Midbrain (tissue), 1 donor: Measurements from ENCODE around the gene CCDC3.
"Not testable (repeated sequence)": the region's sequence is repeated elsewhere in the genome, so short reads cannot be mapped to it uniquely, and the experiment has no call there.

ENCODE experiments used
- DNase-seq: peaks from one replicate; lab custom pipeline; 2025; lab: John Stamatoyannopoulos, UW

CCDC3 gene

GRCh38 chr10:13001041-13001886 is at the start of gene CCDC3:
CCDC3 (minus strand) TSS chr10:13001713; CDS start chr10:13001570, 143 bp downstream.
- no peak for DNase-seq

- DNase-seq, result no peak
Measured at GRCh38 chr10:13051126-13051694, 49.7 kb upstream of the CCDC3 start.

DNA sequence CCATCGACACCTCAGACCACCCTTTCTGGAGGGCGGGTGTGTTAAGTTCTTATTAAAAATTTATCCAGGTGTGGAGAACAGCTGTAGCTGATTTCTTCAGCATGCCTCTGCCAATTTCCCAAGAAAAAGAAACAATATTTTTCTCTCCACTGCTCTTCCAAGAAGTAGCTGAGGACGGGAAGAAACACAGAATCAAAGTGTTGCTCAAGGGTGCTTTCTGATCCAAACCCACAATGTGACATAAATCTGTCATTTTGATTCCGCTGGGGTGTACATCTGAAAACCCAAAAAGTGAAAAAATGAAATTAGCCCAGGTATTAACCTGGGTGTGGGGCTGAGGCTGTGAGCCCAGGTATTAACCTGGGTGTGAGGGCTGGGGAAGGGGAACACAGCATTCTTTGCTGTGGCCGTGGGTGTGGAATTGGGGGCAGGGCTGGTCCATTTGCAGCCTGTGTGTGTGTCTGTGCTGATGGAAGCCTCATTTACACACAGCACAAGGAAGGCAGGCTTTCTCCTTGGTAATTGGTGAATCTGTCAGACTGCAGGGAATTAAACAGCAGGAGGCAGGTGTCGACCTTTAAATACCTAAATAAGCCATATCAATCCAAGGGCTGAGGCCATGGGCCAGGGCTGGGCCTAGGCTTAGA is 48.4 kb upstream of the CCDC3 start:
- DNase-seq, result no peak

DNA sequence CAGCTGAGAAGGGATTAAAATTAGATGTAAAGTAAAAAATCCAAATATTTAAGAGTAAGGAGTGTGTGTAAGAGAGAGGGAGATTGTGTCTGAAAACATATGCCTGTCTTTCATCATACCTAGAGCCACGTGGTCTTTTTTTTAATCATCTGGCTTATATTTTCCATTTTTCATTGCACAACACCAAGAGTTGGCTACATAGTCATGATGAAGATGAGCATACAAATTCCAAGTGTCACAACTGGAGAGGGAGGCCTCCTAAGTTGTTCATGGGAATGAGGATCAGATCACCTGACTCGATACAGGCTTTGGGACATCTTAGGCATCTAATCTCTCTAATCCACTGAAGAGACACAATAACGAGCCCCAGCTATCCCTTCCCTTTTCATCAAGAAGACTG is 47.2 kb upstream of the CCDC3 start:
- no peak for DNase-seq

GRCh38 chr10:13047529-13048206 is 46.2 kb upstream of the CCDC3 start:
- no peak for DNase-seq

DNA sequence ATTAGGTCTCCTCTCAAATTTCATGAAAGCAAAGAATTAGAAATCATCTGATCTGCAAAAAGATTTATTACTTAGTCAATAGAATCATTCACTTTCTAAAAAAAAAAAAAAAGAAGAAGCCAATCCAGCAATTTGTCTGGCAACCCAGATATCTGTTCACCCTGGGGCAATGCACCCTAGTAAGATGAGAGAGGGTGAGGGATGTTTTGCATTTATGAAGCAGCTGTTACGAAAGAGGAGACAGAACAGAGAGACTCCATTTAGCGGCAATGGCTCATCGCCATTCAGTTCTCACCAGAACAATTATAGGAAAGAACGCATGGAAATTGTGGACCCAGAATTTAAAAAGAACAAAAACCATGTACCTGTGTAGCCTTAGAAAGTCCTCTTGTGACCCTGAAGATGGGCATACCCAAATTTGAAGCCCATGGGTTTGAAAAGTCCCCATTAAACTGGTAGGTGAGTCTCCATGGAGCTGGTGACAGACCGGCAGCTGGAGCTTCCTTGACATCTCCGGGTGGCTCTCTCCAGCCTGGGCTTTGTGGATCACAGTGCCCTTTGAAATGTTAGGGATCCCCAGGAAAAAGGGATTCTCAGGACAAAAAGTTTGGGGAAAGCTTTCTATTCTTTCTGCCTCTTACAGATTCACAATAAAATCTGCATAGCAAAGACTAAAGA is 45.5 kb upstream of the CCDC3 start:
- no peak for DNase-seq

DNA sequence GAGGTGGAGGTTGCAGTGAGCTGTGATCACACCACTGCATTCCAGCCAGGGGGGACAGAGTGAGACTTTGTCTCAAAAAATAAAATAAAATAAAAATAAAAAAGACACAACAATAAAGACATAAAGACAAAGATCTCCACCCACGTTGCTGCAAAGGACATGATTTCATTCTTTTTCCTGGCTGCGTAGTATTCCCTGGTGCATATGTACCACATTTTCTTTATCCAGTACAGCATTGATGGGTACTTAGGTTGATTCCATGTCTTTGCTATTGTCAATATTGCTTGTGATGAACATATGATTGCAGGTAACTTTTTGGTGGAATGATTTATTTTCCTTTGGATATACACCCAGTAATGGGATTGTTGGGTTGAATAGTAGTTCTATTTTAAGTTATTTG is 42.0 kb upstream of the CCDC3 start:
- DNase-seq, result no peak

DNA sequence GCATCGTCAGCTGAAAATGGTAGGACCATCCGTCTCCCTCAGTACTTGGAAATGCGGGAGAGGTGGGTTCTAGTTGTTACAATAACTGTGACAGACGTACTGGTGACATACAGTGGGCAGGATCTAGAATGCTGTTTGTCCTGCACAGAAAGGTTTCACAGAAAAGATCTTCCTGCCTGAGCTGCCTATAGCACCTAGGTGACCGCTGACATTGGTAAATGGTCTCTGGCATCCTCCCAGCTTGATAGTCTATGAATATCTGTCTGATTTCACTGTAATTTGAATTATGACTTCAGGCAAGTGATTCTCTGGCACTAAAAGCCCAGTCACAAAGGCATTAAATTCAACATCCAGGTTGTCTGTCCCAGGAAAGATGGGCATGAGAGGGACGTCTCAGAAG is 38.2 kb upstream of the CCDC3 start:
- no peak for DNase-seq

DNA sequence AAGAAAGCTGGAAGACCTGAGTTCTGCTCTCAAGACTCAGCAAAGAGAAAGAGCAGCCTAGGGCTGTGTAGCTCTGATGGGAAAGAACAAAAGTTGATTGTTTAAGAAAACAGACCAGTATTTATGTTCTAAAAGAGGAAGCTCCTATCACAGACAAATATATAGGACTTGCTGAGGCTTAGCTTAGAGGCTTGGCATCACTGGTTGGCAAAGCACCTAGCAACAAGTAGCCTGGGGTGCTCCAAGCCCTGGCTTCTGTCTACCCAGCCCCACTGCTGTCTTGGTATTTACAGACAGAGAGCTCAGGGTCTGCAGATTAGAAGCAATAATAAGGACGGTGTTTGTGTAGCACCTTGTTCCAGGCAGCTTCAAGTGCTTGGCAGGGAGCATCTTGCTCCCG is 36.9 kb upstream of the CCDC3 start:
- DNase-seq, result no peak

GRCh38 chr10:13037832-13038231 is 36.3 kb upstream of the CCDC3 start:
- DNase-seq, result no peak

GRCh38 chr10:13036841-13037240 is 35.3 kb upstream of the CCDC3 start:
- DNase-seq, result no peak

- DNase-seq, result not testable (repeated sequence)
Measured at GRCh38 chr10:13035731-13036130, 34.2 kb upstream of the CCDC3 start.

DNA sequence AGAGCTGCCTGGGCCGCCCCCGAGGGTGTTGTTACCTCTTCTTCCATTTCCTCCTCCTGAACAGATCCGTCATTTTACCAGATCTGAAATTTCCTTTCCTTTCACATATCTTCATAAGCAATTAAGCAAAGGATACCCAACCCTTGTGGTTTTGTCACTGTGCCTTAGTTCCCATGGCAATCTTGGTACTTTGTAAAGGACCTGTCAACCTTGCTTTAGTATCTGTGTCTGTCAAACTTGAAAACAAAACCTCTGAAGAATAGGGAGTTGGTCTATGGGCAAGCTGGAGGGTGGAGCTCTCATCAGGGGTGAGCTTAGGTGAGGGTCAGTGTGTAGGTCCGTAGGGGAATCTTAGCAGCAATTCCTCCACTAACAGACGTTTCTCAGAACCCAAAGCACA is 25.4 kb upstream of the CCDC3 start:
- no peak for DNase-seq

DNA sequence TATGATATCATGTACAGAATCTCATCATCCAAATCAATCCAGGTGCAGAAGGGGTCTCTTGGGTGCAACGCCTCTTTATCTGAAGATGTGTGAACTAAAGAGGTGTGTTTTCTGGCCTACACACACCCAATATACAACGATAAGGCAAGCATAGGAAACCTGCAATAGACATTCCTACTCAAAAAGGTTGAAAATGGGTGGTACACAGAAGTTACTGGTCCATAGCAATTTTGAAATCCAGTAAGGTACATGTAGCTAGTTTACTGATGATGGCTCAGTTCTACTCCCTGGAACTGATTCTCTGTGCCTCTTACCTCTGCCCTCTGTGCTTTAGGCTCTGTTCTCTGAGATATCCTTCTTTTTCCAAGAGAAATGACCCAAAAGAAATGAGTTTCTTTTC is 22.2 kb upstream of the CCDC3 start:
- no peak for DNase-seq

- no peak for DNase-seq
Measured at GRCh38 chr10:13019280-13019679, 17.8 kb upstream of the CCDC3 start.

DNA sequence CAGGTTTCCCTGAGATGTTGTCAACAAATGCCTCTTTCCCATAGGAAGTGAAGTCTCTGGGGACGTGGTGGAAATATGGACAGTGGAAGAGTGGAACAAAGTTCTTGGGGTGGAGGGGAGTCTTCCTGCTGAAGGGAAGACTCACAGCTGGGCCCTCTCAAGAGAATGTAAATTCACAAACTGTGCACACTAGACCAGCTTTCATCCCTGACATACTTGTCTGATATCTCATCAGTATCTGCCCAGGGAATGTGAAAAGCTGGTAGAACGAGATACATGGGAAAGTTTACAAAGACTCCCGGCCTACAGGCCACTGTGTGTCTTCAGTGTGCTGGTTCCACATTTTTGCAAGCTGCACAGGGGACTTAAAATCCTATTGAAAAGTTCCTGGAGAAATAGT is 16.7 kb upstream of the CCDC3 start:
- DNase-seq, result no peak

DNA sequence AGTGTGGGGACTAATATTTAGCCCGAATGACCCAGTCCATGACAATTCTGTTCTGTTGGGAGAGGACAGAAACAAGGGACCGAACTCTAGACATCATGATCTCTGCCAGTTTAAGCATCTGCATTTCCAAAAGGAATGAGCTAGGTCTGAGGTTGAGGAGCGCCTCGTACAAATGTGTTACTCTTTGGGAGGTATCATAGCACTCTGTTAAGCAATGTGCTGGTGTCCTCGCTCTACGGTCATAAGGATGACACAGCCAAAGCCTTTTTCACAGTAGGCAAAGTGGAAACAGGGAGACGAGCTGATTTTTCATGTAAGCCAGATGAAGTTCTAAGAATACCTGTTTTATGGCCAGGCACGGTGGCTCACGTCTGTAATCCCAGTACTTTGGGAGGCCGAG is 15.4 kb upstream of the CCDC3 start:
- DNase-seq, result no peak

DNA sequence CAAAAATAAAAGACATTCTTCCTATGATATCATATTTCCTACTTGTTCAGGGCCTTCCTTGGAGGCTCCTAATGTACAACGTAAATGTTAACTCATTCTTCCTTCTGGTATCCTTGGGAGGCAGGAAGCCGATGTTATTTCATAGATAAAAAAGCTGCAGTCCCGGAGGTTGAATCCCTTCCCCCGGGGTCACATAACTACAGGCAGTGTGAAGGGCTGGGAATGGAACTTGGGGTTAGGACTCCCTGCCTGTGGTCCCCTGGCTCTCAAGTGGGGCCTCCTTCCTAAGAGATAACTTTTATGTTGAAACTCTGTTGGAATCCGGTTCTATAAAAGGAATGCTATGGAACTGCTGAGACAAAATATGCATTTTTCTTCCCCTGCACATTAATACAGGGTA is 14.9 kb upstream of the CCDC3 start:
- DNase-seq, result no peak

DNA sequence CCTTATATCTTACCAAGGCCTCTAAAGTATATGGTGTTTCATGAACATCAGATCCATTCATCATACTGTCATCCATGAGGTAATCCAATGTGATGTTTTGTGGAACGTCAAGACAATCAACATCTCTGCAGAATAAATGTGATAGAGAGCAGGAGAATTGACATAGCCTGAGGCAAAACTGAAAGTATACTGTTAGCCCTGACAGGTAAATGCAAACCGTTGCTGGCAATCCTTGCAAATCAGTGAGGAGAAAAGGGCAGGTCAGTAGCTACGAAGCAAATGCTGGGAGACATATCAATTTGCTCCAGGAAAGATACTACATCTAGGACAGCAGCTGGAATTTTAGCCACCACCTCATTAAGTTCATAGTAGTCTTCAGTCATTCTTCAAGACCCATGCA is 4.5 kb upstream of the CCDC3 start:
- no peak for DNase-seq

GRCh38 chr10:13003759-13004158 is 2.2 kb upstream of the CCDC3 start:
- DNase-seq, result no peak

DNA sequence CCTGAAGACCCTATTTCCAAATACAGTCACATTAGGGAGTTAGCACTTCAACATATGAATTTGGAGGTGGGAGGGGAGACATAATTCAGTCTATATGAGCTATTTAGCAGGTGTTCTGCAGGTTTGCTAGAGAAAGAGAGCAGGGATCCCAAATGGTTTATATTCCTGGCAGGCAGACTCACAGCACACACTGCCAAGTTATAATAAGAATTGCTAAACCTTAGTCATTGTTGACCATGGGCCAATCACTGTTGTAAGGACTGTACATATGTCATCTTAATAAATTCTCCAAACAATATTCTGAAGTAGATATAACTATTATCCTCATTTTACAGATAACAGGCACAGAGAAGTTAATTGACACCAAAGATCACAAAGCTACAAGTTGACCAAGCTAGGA is 1.5 kb upstream of the CCDC3 start:
- no peak for DNase-seq

DNA sequence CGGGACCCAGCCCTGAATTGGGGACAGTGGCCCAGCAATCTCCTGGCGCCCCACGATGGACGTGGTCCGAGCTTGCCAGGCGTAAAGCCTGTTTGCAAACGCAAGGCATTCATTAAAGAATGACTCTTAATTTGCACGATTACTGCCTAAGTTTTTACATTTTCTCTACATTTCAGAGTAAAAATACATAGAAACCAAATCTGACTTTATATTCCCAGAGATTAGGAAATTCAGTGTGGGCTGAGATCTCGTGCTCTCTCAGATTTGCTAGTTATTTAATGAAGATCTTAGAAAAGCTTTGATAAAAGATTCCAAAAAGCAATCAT is 337 bp upstream of the CCDC3 start:
- DNase-seq, result no peak
